OCI-LY1 (cell line): ENCODE measurements around the gene LCN9.

Experiments used
- EZH2 ChIP-seq: fragments of 200-600 bp; sonication (generic), shearing (Covaris generic); IDR thresholded peaks from 2 replicates; pipeline ENCODE4 v1.8.0; 2017; ENCODE audit warnings: borderline replicate concordance, mixed run types, mild to moderate bottlenecking, antibody characterized with exemption, low read length, moderate library complexity, mixed read lengths
- TF ChIP-seq, protein P1 (sequence below): fragments of 200-600 bp; sonication (generic), shearing (Covaris generic); IDR thresholded peaks from 2 replicates; pipeline ENCODE4 v1.5.1; 2017; ENCODE audit warnings: mild to moderate bottlenecking, antibody characterized with exemption, low read length, moderate library complexity, mixed read lengths

DNA sequence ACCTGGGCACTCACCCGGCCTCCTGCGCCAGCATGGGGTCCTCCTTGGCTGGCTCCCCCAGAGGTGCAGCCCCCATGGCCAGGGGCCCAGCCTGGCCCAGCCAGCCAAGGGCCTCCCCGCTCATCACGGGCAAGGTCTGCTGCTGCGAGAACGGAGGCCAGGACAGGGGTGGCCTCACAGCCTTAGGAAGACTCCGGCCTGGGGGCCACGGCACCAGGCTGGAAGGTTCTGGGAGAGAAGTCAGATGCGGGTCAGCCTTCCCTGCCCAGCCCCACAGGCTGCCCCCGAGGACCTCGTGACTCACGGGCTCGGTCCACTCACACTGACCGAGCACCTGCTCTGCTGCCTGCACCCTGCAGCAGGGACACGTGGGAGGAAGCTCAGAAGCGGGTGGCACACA, 31.9 kb downstream of the LCN9 start:
- TF ChIP-seq, protein P1, sequence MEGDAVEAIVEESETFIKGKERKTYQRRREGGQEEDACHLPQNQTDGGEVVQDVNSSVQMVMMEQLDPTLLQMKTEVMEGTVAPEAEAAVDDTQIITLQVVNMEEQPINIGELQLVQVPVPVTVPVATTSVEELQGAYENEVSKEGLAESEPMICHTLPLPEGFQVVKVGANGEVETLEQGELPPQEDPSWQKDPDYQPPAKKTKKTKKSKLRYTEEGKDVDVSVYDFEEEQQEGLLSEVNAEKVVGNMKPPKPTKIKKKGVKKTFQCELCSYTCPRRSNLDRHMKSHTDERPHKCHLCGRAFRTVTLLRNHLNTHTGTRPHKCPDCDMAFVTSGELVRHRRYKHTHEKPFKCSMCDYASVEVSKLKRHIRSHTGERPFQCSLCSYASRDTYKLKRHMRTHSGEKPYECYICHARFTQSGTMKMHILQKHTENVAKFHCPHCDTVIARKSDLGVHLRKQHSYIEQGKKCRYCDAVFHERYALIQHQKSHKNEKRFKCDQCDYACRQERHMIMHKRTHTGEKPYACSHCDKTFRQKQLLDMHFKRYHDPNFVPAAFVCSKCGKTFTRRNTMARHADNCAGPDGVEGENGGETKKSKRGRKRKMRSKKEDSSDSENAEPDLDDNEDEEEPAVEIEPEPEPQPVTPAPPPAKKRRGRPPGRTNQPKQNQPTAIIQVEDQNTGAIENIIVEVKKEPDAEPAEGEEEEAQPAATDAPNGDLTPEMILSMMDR, result no peak
- no peak for TF ChIP-seq EZH2
